NCI-H1694 treated with DMSO at 0.1 percent for 48 hours (cell line): ENCODE measurements around the gene KXD1.
"Not testable (repeated sequence)": the region's sequence is repeated elsewhere in the genome, so short reads cannot be mapped to it uniquely, and the experiment has no call there.

Experiments used
- DNase-seq: peaks from one replicate; lab custom pipeline; 2025; lab: John Stamatoyannopoulos, UW

KXD1 gene

GRCh38 chr19:18580311-18580710 lies 22.6 kb downstream of the KXD1 start:
- DNase-seq: no peak

GRCh38 chr19:18586306-18586705 lies 28.6 kb downstream of the KXD1 start:
- DNase-seq: no peak

- DNase-seq: no peak
These were observed 29.9 kb downstream of the KXD1 start for GRCh38 chr19:18587561-18587960.

DNA sequence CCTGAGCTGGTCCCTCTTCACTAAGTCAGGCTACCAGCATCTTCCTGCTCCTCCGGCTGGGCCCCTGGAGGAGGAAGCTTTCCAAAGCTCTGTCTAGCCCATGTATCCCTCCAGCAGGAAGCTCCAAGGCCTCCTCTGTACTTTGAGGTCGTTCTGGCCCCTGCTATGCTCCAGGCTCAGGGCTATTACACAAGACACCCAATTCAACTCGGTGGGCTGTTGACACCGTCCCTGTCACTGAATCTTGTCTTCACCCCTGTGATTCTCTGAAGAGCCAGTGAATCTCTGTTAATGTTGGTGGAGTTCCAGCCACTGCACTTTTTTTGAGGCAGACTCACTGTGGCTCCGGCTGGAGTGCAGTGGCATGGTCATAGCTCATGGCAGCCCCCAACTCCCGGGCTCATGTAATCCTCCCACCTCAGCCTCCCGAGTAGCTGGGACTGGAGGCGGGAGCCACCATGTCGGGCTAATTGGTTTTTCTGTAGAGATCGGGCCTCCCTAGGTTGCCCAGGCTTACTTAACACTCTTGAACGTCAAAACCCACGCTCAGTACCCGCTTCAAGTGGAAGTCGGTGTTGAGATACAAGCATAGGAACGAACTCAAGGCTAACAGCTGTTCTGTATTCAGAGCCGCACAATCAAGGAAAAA lies 30.4 kb downstream of the KXD1 start:
- no peak for DNase-seq

GRCh38 chr19:18588611-18589379 lies 31.1 kb downstream of the KXD1 start, which contains the start of gene REX1BD:
Gene REX1BD (plus strand): TSS chr19:18588798. CDS start chr19:18588802, 4 bp downstream.
- DNase-seq: peak; percentile 78

- peak; percentile 93 for DNase-seq
These were observed 32.0 kb downstream of the KXD1 start for GRCh38 chr19:18589380-18590272.

- peak; percentile 99 for DNase-seq
These were observed 32.9 kb downstream of the KXD1 start for GRCh38 chr19:18590273-18591272.

DNA sequence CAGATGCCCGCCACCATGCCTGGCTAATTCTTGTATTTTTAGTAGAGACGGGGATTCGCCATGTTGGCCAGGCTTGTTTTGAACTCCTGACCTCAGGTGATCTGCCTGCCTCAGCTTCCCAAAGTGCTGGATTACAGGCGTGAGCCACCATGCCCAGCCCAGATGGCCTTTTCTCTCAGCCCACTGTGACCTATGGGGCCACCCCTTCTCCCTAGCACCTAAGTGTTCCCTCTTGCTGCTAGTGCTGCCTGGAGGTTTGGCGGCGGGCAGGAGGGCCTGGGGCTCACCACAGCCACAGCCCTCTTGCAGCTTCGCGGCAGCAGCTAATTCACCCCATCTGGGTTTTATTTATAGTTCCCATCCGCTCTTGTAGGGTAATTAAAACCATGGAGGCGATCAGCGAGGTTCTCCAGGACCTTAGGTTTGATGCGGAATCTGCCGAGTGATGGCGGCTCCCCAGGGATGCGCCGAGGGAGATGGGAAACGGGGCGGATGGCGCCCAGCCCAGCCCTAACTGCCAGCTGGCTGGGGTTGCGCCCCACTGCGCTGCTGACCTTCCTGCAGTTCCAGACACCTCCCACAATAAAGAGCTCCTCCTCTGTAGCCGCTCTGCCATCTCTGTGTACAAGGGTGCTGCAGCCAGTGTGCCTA lies 34.2 kb downstream of the KXD1 start:
- DNase-seq: peak; percentile 28

- not testable (repeated sequence) for DNase-seq
These were observed 35.1 kb downstream of the KXD1 start for GRCh38 chr19:18592732-18593131.

- DNase-seq: no peak
These were observed 35.9 kb downstream of the KXD1 start for GRCh38 chr19:18593367-18594095.

GRCh38 chr19:18594096-18594823 lies 36.6 kb downstream of the KXD1 start:
- peak; percentile 56 for DNase-seq

GRCh38 chr19:18594824-18595373 lies 37.2 kb downstream of the KXD1 start:
- no peak for DNase-seq

- DNase-seq: no peak
These were observed 37.8 kb downstream of the KXD1 start for GRCh38 chr19:18595475-18595874.

DNA sequence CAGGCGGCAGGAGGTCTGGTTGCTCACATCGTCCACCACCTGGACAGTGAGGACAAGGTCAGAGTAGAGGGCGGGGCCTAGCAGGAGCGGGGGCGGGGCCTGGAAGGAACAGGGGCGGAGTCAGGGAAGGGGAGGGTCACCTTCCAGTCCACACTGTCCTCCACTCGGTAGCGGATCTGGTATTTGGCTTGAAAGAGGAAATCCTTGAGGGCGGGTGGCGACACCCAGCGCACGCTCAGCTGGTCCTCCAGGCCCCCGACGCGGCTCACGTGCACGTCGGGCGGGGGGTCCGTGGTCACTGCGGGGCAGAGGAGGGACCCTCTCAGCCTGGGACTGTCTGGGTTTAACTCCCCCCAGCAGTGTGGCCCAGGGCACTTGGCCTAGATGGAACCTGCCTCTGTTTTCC lies 39.1 kb downstream of the KXD1 start:
- DNase-seq: no peak

DNA sequence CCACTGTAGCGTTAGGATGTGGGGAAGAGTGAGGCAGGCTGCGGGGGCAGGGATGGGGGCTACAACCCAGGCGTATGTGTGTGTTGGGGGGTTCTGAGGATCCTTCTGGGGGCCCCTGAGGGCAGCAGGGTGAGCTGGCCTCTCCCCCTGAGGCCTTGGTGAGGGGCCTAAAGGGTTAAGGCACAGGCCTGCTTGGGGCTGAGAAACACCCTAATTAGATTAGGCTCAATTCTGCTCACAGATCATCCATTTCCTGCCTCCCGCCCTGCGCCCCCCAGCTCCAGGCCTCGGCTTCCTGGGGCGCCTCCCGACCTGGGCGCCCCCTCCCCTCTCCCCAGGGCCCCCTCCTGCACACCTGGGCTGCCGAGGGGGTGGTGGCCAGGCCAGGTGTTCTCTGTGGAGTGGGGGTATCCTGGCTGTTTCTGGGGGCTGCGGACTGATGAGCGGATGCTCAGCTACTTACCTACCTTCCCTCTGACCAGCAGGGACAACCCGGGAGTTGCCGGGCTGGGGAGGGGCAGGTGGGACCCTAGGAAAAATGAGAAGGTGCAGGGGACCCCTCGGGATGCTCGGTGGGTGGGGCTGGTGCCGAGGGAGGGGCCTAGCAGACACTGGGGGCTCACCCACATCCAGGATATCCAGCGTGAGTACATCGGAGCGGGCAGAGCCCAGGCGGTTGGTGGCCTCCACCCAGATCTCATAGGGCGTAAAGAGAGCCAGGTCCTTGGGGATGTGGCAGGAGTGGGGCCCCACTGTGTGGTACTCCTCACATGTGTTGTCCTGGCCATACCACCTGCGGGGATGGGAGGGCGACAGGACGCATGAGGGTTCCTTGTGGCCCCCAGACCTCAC lies 40.4 kb downstream of the KXD1 start:
- DNase-seq: no peak

DNA sequence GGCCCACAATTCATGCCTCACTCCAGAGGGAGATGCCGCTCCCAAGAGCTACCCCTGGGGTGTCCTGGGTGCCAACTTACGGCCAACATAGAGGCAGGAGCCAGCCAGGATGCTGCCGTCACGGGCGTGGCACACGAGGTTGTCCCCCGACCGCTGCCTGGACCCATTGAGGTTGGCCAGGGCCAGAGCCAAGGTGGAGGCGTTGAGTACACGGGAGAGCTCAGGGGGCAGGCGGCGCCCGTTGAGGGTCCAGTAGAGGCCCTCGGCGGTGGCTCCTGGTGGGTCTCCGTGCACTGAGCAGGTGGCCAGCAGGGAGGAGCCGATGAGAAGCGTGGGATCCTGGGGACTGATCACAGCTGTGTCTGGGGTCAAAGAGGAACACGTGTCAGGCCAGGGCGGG lies 41.8 kb downstream of the KXD1 start:
- DNase-seq: no peak

DNA sequence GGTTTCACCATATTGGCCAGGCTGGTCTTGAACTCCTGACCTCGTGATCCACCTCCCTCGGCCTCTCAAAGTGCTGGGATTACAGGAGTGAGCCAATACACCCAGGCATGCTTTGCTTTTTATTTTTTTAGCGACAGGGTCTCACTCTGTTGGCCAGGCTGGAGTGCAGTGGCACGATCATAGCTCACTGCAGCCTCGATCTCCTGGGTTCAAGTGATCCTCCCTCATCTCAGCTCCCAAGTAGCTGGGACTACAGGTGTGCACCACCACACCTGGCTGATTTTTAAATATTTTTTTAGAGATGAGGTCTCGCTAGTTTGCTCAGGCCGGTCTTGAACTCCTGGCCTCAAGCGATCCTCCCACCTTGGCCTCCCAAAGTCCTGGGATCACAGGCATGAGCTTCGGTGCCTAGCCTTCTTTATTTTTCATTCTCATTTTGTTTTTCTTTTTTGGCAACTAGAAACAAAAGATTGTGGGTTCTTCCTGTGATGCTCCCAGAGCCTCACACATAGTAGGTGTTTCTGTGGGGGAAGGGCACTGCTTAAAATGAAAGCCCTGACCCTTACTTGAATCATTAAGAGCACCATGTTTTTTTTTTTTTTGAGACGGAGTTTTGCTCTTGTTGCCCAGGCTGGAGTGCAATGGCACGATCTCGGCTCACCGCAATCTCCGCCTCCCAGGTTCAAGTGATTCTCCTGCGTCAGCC lies 43.2 kb downstream of the KXD1 start:
- DNase-seq: not testable (repeated sequence)
